NCI-H82 (cell line): Measurements from ENCODE around the gene OR4E1.
A peak's percentile ranks its signal among the peaks of the same experiment; 100 is the strongest.
"Not testable (repeated sequence)": the region's sequence is repeated elsewhere in the genome, so short reads cannot be mapped to it uniquely, and the experiment has no call there.

Experiments used
- DNase-seq: peaks from one replicate; lab custom pipeline; 2025; lab: John Stamatoyannopoulos, UW

The OR4E1 gene

GRCh38 chr14:21673718-21674117 lies at the start of gene OR4E1:
TSS of gene OR4E1 (minus strand) at chr14:21673818. CDS start at chr14:21670935, 2,883 bp downstream.
- no peak for DNase-seq

- no peak for DNase-seq
Observed at GRCh38 chr14:21721504-21721903, 47.9 kb upstream of the OR4E1 start.

- DNase-seq = no peak
Observed at GRCh38 chr14:21719841-21720240, 46.2 kb upstream of the OR4E1 start.

GRCh38 chr14:21714318-21714929 lies 40.8 kb upstream of the OR4E1 start:
- DNase-seq = no peak

GRCh38 chr14:21712036-21712435 lies 38.4 kb upstream of the OR4E1 start:
- no peak for DNase-seq

GRCh38 chr14:21711360-21711961 lies 37.8 kb upstream of the OR4E1 start:
- peak; percentile 55 for DNase-seq

GRCh38 chr14:21704338-21704737 lies 30.7 kb upstream of the OR4E1 start:
- DNase-seq = no peak

GRCh38 chr14:21703357-21704326 lies 30.0 kb upstream of the OR4E1 start:
- no peak for DNase-seq

GRCh38 chr14:21702316-21702715 lies 28.7 kb upstream of the OR4E1 start:
- no peak for DNase-seq

GRCh38 chr14:21699551-21699950 lies 25.9 kb upstream of the OR4E1 start:
- no peak for DNase-seq

- DNase-seq = not testable (repeated sequence)
Observed at GRCh38 chr14:21698538-21698937, 24.9 kb upstream of the OR4E1 start.

GRCh38 chr14:21697662-21698061 lies 24.0 kb upstream of the OR4E1 start:
- DNase-seq = not testable (repeated sequence)

GRCh38 chr14:21694425-21694824 lies 20.8 kb upstream of the OR4E1 start:
- DNase-seq = no peak

- no peak for DNase-seq
Observed at GRCh38 chr14:21686468-21686867, 12.8 kb upstream of the OR4E1 start.

GRCh38 chr14:21680072-21680471 lies 6.5 kb upstream of the OR4E1 start:
- DNase-seq = no peak

GRCh38 chr14:21675566-21675965 lies 1.9 kb upstream of the OR4E1 start:
- DNase-seq = no peak

- no peak for DNase-seq
Observed at GRCh38 chr14:21672116-21672515, 1.5 kb downstream of the OR4E1 start.

GRCh38 chr14:21671371-21671770 lies 2.2 kb downstream of the OR4E1 start:
- DNase-seq = no peak

GRCh38 chr14:21669284-21669683 lies 4.3 kb downstream of the OR4E1 start:
- no peak for DNase-seq

GRCh38 chr14:21668377-21668776 lies 5.2 kb downstream of the OR4E1 start:
- DNase-seq = no peak

- DNase-seq = no peak
Observed at GRCh38 chr14:21656980-21657379, 16.6 kb downstream of the OR4E1 start.

- DNase-seq = no peak
Observed at GRCh38 chr14:21654215-21654614, 19.4 kb downstream of the OR4E1 start.
